MM.1S (cell line): Measurements from ENCODE around the gene HOXB1.

Experiments used
- DNase-seq: peaks from one replicate; pipeline ENCODE4 v3.0.0-alpha.2; 2015
- H2AFZ ChIP-seq: fragments of 300-600 bp; sonication (generic); 2 replicates; pipeline ENCODE4 v1.6.0; 2016; ENCODE audit warnings: antibody characterized with exemption, low read length
- H3F3A ChIP-seq: fragments of 300-600 bp; sonication (generic); 2 replicates; pipeline ENCODE4 v1.6.1; 2016; ENCODE audit warnings: mild to moderate bottlenecking, antibody characterized with exemption, low read length, moderate library complexity, mixed read lengths; ENCODE audit not compliant: insufficient read depth
- H3K27ac ChIP-seq: fragments of 300-600 bp; sonication (generic); 2 replicates; pipeline ENCODE4 v1.5.1; 2016; ENCODE audit warnings: mild to moderate bottlenecking, low read length
- H3K27me3 ChIP-seq: fragments of 300-600 bp; sonication (generic); replicated peaks from 2 replicates; pipeline ENCODE4 v1.6.0; 2016; ENCODE audit warnings: low read length; ENCODE audit not compliant: insufficient read depth
- H3K36me3 ChIP-seq: fragments of 300-600 bp; sonication (generic); replicated peaks from 2 replicates; pipeline ENCODE4 v1.6.1; 2016; ENCODE audit warnings: mild to moderate bottlenecking, low read length, mixed read lengths; ENCODE audit not compliant: insufficient read depth
- H3K4me1 ChIP-seq: fragments of 300-600 bp; sonication (generic); 2 replicates; pipeline ENCODE4 v1.6.1; 2016; ENCODE audit warnings: low read length, mixed read lengths
- H3K4me2 ChIP-seq: fragments of 300-600 bp; sonication (generic); 2 replicates; pipeline ENCODE4 v1.6.0; 2016; ENCODE audit warnings: low read depth, low read length
- H3K4me3 ChIP-seq: fragments of 300-600 bp; sonication (generic); 2 replicates; pipeline ENCODE4 v1.5.1; 2016; ENCODE audit warnings: low read length, mixed read lengths
- H3K79me2 ChIP-seq: fragments of 300-600 bp; sonication (generic); 2 replicates; pipeline ENCODE4 v1.6.1; 2016; ENCODE audit warnings: mixed run types, low read length, mixed read lengths
- H3K9ac ChIP-seq: fragments of 300-600 bp; sonication (generic); 2 replicates; pipeline ENCODE4 v1.6.1; 2016; ENCODE audit warnings: low read length, mixed read lengths
- H3K9me2 ChIP-seq: fragments of 300-600 bp; sonication (generic); replicated peaks from 2 replicates; pipeline ENCODE4 v1.6.1; 2016; ENCODE audit warnings: mild to moderate bottlenecking, low read length, mixed read lengths; ENCODE audit not compliant: insufficient read depth
- H3K9me3 ChIP-seq: fragments of 300-600 bp; sonication (generic); replicated peaks from 2 replicates; pipeline ENCODE4 v1.6.1; 2016; ENCODE audit warnings: mild to moderate bottlenecking, low read length, mixed read lengths; ENCODE audit not compliant: insufficient read depth
- H4K20me1 ChIP-seq: fragments of 300-600 bp; sonication (generic); 2 replicates; pipeline ENCODE4 v1.6.1; 2016; ENCODE audit warnings: mild to moderate bottlenecking, low read length, moderate library complexity, mixed read lengths; ENCODE audit not compliant: insufficient read depth
- CTCF ChIP-seq: fragments of 300-600 bp; sonication (generic); IDR thresholded peaks from 2 replicates; pipeline ENCODE4 v1.5.1; 2016; ENCODE audit warnings: antibody characterized with exemption, low read length, mixed read lengths
- EZH2 ChIP-seq: fragments of 300-600 bp; sonication (generic); optimal IDR thresholded peaks from 2 replicates; pipeline ENCODE3; 2017; ENCODE audit warnings: low read depth, mild to moderate bottlenecking, antibody characterized with exemption, low read length, mixed read lengths
- EZH2phosphoT487 ChIP-seq: fragments of 300-600 bp; sonication (generic); IDR thresholded peaks from 2 replicates; pipeline ENCODE4 v1.6.1; 2018; ENCODE audit warnings: antibody characterized with exemption, low read length

The HOXB1 gene

GRCh38 chr17:48548523-48549280, 17.9 kb upstream of the HOXB1 start:
- Histone ChIP-seq H2AFZ (no peak overlapping the region), H3K4me1 (no peaks in the 10 kb centered on the region), H3K4me3 (no peak overlapping the region), H3F3A (no peaks in the 10 kb centered on the region), H4K20me1 (no peaks in the 10 kb centered on the region), H3K27me3 (no peaks in the 10 kb centered on the region; the same call in 1 of the 2 replicates), H3K9ac (no peak overlapping the region), H3K9me3 (no peaks in the 10 kb centered on the region), H3K36me3 (no peaks in the 10 kb centered on the region), H3K79me2 (no peaks in the 10 kb centered on the region), H3K9me2 (no peaks in the 10 kb centered on the region), H3K4me2 (no peak overlapping the region), H3K27ac (no peak overlapping the region)
- TF ChIP-seq EZH2 (no peak), EZH2phosphoT487 (no peak), CTCF (no peak)
- no peak for DNase-seq

- DNase-seq: no peak
- Histone ChIP-seq H3K4me2 (no peak overlapping the region), H3K27me3 (peaks cover 3% of the 10 kb centered on the region), H3K79me2 (no peaks in the 10 kb centered on the region), H3K36me3 (no peaks in the 10 kb centered on the region), H3F3A (no peaks in the 10 kb centered on the region), H2AFZ (no peak overlapping the region), H3K4me1 (peaks cover 2% of the 10 kb centered on the region; the same call in 1 of the 2 replicates), H3K9me3 (no peaks in the 10 kb centered on the region), H3K27ac (no peak overlapping the region), H4K20me1 (no peaks in the 10 kb centered on the region), H3K9ac (no peak overlapping the region), H3K4me3 (no peak overlapping the region), H3K9me2 (no peaks in the 10 kb centered on the region)
- no peak for TF ChIP-seq EZH2phosphoT487
- no peak for TF ChIP-seq EZH2
- TF ChIP-seq CTCF: no peak
Observed at GRCh38 chr17:48547808-48548522, 17.2 kb upstream of the HOXB1 start.

GRCh38 chr17:48546924-48547807, 16.4 kb upstream of the HOXB1 start:
- H3K4me3 ChIP-seq: no peak overlapping the region
- no peaks in the 10 kb centered on the region for H4K20me1 ChIP-seq
- peaks cover 5% of the 10 kb centered on the region; the same call in 1 of the 2 replicates for H3K4me1 ChIP-seq
- TF ChIP-seq EZH2 (no peak), CTCF (no peak), EZH2phosphoT487 (no peak)
- H3K27me3 ChIP-seq: peaks cover 11% of the 10 kb centered on the region
- H2AFZ ChIP-seq: no peak overlapping the region
- no peaks in the 10 kb centered on the region for H3K9me3 ChIP-seq
- DNase-seq: no peak
- no peak overlapping the region for H3K9ac ChIP-seq
- H3K27ac ChIP-seq: no peak overlapping the region
- H3K9me2 ChIP-seq: no peaks in the 10 kb centered on the region
- H3K36me3 ChIP-seq: no peaks in the 10 kb centered on the region
- no peaks in the 10 kb centered on the region for H3F3A ChIP-seq
- no peaks in the 10 kb centered on the region for H3K79me2 ChIP-seq
- H3K4me2 ChIP-seq: no peak overlapping the region
